Prostate gland (tissue), 2 donors: ENCODE results near the gene CENPP. TPM values are rescaled to one million over a fixed set of nuclear protein-coding genes. Genes with fewer than 3 reads are reported as not detected.

Experiments
- DNase-seq: peaks from one replicate; pipeline ENCODE4 v3.0.0-alpha.2; 2019; ENCODE audit warnings: low spot score
- H3K27ac ChIP-seq, 2 donors: fragments of 200-600 bp; sonication (generic); 2 replicates each; pipeline ENCODE4 v1.5.1; 2017 to 2019
- H3K27me3 ChIP-seq: fragments of 200-600 bp; sonication (generic); replicated peaks from 2 replicates; pipeline ENCODE4 v1.5.1; 2019; ENCODE audit not compliant: insufficient read depth
- H3K36me3 ChIP-seq, 2 donors: fragments of 200-600 bp; sonication (generic); 1 replicate in 1 of 2; 2 replicates in 1 of 2; pipeline versions ENCODE4 v1.5.1 to v1.8.1; 2017 to 2019
- H3K4me1 ChIP-seq: fragments of 200-600 bp; sonication (generic); replicated peaks from 2 replicates; pipeline ENCODE4 v1.5.1; 2019
- H3K4me3 ChIP-seq, 2 donors: fragments of 200-600 bp; sonication (generic); 2 replicates each; pipeline ENCODE4 v1.5.1; 2017 to 2019
- H3K9me3 ChIP-seq: fragments of 200-600 bp; sonication (generic); 2 replicates; pipeline ENCODE4 v1.5.1; 2017
- POLR2A ChIP-seq: fragments of 450-650 bp; IDR thresholded peaks from one replicate; pipeline ENCODE4 v1.6.1; 2016; ENCODE audit warnings: antibody characterized with exemption, mild to moderate bottlenecking
- POLR2AphosphoS5 ChIP-seq: sonication (generic); formaldehyde crosslinking; IDR thresholded peaks from one replicate; pipeline ENCODE4 v1.6.1; 2017; ENCODE audit warnings: antibody characterized with exemption
- WGBS: methylation state at CpG from one replicate; pipeline ENCODE4 v1.1.5; 2018; 5-methylcytosine and 5-hydroxymethylcytosine counted together
- intact Hi-C: fragments of 100-400 bp; cut with DNase I; formaldehyde crosslinking; loops from one replicate; pipeline ENCODE4 v1.14.2; 2022
- total RNA-seq, 2 donors: library from RNA; depleted of rRNA; stranded (reverse); fragments of >200 nt; gene quantifications; one replicate each; pipeline ENCODE4 v1.1.0, GENCODE V29; 2016
- TF ChIP-seq, protein P1 (sequence below), 4 experiments: fragments of 200-600 bp in 2 of 4; fragments of 450-650 bp in 2 of 4; sonication (generic) in 2 of 4; IDR thresholded peaks; 1 replicate in 3 of 4; 2 replicates in 1 of 4; pipeline ENCODE4 v1.5.1; 2016 to 2019; ENCODE audit warnings: antibody characterized with exemption in 4 of 4, mild to moderate bottlenecking in 2 of 4, moderate library complexity in 2 of 4

The CENPP gene
- total RNA-seq, 2 donors from 2014 or later, result 1.4 to 21.5 TPM

DNA sequence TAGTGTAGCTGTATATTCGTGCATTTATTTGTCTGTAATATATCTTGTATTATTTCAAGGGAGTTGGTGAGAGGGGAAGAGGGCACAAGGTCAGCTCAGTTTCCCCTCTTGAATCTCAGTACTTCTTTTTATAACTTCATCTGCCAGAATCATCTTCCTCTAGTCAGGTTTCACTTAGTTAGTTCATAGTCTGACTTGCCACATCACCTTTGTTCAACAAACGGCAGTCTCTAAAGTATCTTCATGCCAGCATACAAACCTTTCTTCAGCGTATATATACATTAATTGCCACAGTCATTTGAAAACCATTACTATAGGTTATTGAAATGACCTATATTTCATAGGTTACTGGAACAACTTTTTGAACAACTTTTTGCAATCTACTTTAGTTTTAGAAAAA lies 208.5 kb downstream of the CENPP start:
- TF ChIP-seq POLR2AphosphoS5 (no peak), POLR2A (no peak)
- TF ChIP-seq, protein P1, sequence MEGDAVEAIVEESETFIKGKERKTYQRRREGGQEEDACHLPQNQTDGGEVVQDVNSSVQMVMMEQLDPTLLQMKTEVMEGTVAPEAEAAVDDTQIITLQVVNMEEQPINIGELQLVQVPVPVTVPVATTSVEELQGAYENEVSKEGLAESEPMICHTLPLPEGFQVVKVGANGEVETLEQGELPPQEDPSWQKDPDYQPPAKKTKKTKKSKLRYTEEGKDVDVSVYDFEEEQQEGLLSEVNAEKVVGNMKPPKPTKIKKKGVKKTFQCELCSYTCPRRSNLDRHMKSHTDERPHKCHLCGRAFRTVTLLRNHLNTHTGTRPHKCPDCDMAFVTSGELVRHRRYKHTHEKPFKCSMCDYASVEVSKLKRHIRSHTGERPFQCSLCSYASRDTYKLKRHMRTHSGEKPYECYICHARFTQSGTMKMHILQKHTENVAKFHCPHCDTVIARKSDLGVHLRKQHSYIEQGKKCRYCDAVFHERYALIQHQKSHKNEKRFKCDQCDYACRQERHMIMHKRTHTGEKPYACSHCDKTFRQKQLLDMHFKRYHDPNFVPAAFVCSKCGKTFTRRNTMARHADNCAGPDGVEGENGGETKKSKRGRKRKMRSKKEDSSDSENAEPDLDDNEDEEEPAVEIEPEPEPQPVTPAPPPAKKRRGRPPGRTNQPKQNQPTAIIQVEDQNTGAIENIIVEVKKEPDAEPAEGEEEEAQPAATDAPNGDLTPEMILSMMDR (IDR thresholded peaks at IDR 0.05), result no peak
- Histone ChIP-seq H3K4me3 (no peak overlapping the region), H3K4me1 (no peaks in the 10 kb centered on the region), H3K27me3 (no peaks in the 10 kb centered on the region), H3K9me3 (no peaks in the 10 kb centered on the region), H3K36me3 (no peaks in the 10 kb centered on the region), H3K27ac (no peak overlapping the region)
- no peak for DNase-seq
- intact Hi-C loops, result no loop called here
- WGBS, result 80% methylated on average over 3 of the region's 3 CpGs

DNA sequence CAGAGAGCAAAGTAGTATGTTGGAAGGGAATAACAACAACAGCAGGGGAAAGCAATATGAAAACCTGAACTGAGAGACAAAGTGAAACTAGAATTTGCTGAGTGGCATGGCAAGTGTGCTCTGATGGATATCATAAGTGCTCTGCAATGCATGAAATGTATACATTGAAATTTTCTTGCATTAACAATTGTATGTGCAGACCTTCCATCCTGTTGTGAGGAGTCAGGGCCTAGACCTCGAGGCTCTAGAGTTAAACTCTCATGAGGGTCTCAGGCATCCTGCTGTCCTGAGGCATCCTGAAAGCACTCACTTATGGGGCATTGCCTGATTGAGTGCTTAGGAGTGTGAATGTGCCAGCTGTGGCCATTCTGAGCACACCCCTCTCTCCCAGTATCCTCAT lies 208.9 kb downstream of the CENPP start:
- TF ChIP-seq POLR2AphosphoS5 (no peak), POLR2A (no peak)
- TF ChIP-seq, protein P1 (IDR thresholded peaks at IDR 0.05), result no peak
- DNase-seq, result no peak
- Histone ChIP-seq H3K4me3 (no peak overlapping the region), H3K36me3 (no peaks in the 10 kb centered on the region), H3K27me3 (no peaks in the 10 kb centered on the region), H3K27ac (no peak overlapping the region), H3K4me1 (no peaks in the 10 kb centered on the region), H3K9me3 (no peaks in the 10 kb centered on the region)
- intact Hi-C loops, result no loop called here
- WGBS, result 44% methylated on average over 1 of the region's 1 CpG

DNA sequence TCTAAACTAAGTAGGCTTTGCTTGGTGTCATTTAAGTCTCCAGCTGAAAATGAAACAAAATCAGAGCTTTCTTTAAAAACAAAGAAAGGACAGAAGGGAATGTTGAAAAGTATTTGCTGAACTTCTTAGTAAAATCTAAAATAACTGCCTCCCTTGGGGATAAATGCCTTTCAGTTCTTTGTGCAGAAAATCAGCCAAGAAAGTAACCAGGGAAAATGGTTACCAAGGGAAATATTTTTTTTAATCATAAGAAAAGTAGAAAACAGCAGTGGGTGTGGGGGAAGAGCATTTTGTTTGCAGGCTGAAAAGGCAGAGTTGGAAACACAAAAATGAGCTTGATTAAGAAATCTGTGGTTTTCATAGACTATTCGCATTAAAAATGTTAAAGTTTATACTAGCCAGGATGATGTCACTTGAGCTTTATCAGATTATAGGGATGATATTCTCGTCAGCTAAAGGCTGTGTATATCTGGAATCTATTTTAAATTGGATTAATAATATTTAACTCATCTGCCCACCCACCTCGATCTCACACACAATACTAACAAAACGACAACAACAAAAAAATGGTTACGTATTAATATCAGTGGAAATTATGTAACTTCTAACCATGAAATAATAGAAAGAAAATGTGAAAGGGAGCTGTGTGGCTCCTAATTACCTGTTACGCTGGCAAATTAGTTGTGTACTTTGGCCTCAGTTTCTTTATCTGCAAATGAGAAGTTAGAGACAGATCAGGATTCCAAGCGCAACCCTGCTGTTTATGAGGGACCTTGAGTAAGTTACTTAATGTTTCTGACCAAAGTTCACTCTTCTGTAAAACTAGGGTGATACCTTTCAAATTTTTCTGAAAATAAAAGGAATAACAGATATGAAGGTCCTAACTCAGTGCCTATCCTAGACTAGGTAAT lies 210.4 kb downstream of the CENPP start, which contains the start of gene ECM2:
ECM2 (minus strand) TSS at position 51 of the 911 bp plus-strand sequence. CDS start 13,124 bp downstream, outside the sequence.
- TF ChIP-seq POLR2A (no peak), POLR2AphosphoS5 (no peak)
- TF ChIP-seq, protein P1 (IDR thresholded peaks at IDR 0.05), result no peak
- Histone ChIP-seq H3K27ac (peak within 1 kb of the TSS; percentile 18 to 42), H3K9me3 (no peaks in the 10 kb centered on the region), H3K36me3 (no peaks in the 10 kb centered on the region), H3K4me3 (peak within 1 kb of the TSS in 1 of 2 donors; percentile 11), H3K27me3 (no peaks in the 10 kb centered on the region), H3K4me1 (no peaks in the 10 kb centered on the region)
- DNase-seq, result no peak
- intact Hi-C loops, result no loop called here
- WGBS, result 53% methylated on average over 7 of the region's 7 CpGs

DNA sequence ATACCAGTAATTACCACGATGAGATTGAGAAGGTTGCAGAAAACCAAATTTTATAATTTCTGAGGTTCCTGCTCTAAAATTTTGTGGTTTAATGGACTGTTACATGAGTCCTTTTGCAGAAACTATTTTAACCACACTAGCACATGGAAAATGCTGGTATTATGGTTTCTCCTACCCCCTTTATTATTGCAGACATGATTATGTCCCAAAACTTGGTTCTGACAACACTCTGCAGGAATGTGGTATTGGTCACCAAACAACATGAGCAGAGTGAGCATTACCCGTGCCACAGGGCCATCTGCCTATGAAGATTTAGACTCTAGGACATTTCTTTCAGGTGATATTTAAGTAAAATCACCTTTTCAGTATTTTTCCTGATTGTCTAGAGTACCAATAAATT lies 212.8 kb downstream of the CENPP start:
- intact Hi-C loops, result no loop called here
- no peak for TF ChIP-seq POLR2A
- TF ChIP-seq, protein P1 (IDR thresholded peaks at IDR 0.05), result no peak
- TF ChIP-seq POLR2AphosphoS5, result no peak

DNA sequence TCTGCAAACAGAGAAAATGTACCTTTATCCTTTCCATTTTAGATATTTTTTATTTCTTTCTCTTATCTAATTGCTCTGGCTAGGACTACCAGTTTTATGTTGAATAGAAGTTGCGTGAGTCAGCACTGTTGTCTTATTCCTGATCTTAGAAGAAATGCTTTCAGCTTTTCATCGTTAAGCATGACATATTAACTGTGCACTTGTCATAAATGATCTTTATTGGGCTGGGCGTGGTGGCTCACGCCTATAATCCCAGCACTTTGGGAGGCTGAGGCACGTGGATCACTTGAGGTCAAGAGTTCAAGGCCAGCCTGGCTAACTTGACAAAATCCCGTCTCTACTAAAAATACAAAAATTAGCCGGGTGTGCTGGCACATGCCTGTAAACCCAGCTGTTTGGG lies 218.2 kb downstream of the CENPP start:
- intact Hi-C loops, result no loop called here
- Histone ChIP-seq H3K4me3 (no peak overlapping the region), H3K36me3 (no peaks in the 10 kb centered on the region), H3K27me3 (no peaks in the 10 kb centered on the region), H3K4me1 (no peaks in the 10 kb centered on the region), H3K9me3 (no peaks in the 10 kb centered on the region), H3K27ac (no peak overlapping the region)
- no peak for DNase-seq
- WGBS, result 52% methylated on average over 7 of the region's 7 CpGs
- TF ChIP-seq POLR2A (no peak), POLR2AphosphoS5 (no peak)
- TF ChIP-seq, protein P1 (IDR thresholded peaks at IDR 0.05), result no peak

More for the DNA sequence above, 212.8 kb downstream of the CENPP start:
- H3K27ac ChIP-seq, result no peak overlapping the region
- 70% methylated on average over 2 of the region's 2 CpGs for WGBS
- no peaks in the 10 kb centered on the region for H3K4me1 ChIP-seq
- no peak overlapping the region for H3K4me3 ChIP-seq
- no peaks in the 10 kb centered on the region for H3K27me3 ChIP-seq
- no peaks in the 10 kb centered on the region for H3K9me3 ChIP-seq
- no peak for DNase-seq
- H3K36me3 ChIP-seq, result no peaks in the 10 kb centered on the region
